ENCODE measurements around the gene SLX4IP. TPM values are rescaled to one million over a fixed set of nuclear protein-coding genes. Genes with fewer than 3 reads are reported as not detected.

Gene SLX4IP
- total RNA-seq, 6 experiments from 2014 or later, result 4.1 to 4.8 (median 4.5) TPM

GRCh38 chr20:10622657-10623418, 187.7 kb downstream of the SLX4IP start:
- Mint-ChIP-seq H3K4me1 (ENCODE audit: low read depth) (peaks cover 48% of the 10 kb centered on the region), H3K27ac (peak overlapping the region; percentile 91), H3K4me3 (peak overlapping the region; percentile 87), H3K36me3 (ENCODE audit: low read depth) (peaks cover 4% of the 10 kb centered on the region; the same call in 1 of the 2 replicates), H3K9me3 (no peaks in the 10 kb centered on the region), H3K27me3 (ENCODE audit: insufficient read depth) (no peaks in the 10 kb centered on the region; the same call in 1 of the 2 replicates)
- TF ChIP-seq CTCF (IDR thresholded peaks at IDR 0.05), result no peak
- peak; percentile 66 for DNase-seq

GRCh38 chr20:10625641-10626040, 190.5 kb downstream of the SLX4IP start:
- Mint-ChIP-seq H3K4me3 (no peak overlapping the region), H3K27me3 (ENCODE audit: insufficient read depth) (no peaks in the 10 kb centered on the region; the same call in 1 of the 2 replicates), H3K36me3 (ENCODE audit: low read depth) (peaks cover 4% of the 10 kb centered on the region; the same call in 1 of the 2 replicates), H3K27ac (peak overlapping the region; percentile 18; the same call in 1 of the 2 replicates), H3K9me3 (no peaks in the 10 kb centered on the region), H3K4me1 (ENCODE audit: low read depth) (peaks cover 34% of the 10 kb centered on the region)
- no peak for DNase-seq
- no peak for TF ChIP-seq CTCF (IDR thresholded peaks at IDR 0.05)

- H3K27me3 Mint-ChIP-seq (ENCODE audit: insufficient read depth), result no peaks in the 10 kb centered on the region; the same call in 1 of the 2 replicates
- DNase-seq, result no peak
- H3K9me3 Mint-ChIP-seq, result no peaks in the 10 kb centered on the region
- no peak for TF ChIP-seq CTCF (IDR thresholded peaks at IDR 0.05)
- H3K27ac Mint-ChIP-seq, result no peak overlapping the region
- H3K4me1 Mint-ChIP-seq (ENCODE audit: low read depth), result peaks cover 26% of the 10 kb centered on the region
- no peak overlapping the region for H3K4me3 Mint-ChIP-seq
- H3K36me3 Mint-ChIP-seq (ENCODE audit: low read depth), result peaks cover 4% of the 10 kb centered on the region; the same call in 1 of the 2 replicates
Measured at GRCh38 chr20:10626896-10627295, 191.8 kb downstream of the SLX4IP start.

GRCh38 chr20:10629946-10630650, 195.0 kb downstream of the SLX4IP start:
- no peaks in the 10 kb centered on the region; the same call in 1 of the 2 replicates for H3K36me3 Mint-ChIP-seq (ENCODE audit: low read depth)
- H3K27me3 Mint-ChIP-seq (ENCODE audit: insufficient read depth), result no peaks in the 10 kb centered on the region
- H3K27ac Mint-ChIP-seq, result no peak overlapping the region
- DNase-seq, result no peak
- no peaks in the 10 kb centered on the region for H3K9me3 Mint-ChIP-seq
- TF ChIP-seq CTCF (IDR thresholded peaks at IDR 0.05), result no peak
- H3K4me1 Mint-ChIP-seq (ENCODE audit: low read depth), result peaks cover 34% of the 10 kb centered on the region
- no peak overlapping the region for H3K4me3 Mint-ChIP-seq

- Mint-ChIP-seq H3K4me3 (no peak overlapping the region), H3K36me3 (ENCODE audit: low read depth) (no peaks in the 10 kb centered on the region), H3K27ac (no peak overlapping the region), H3K27me3 (ENCODE audit: insufficient read depth) (no peaks in the 10 kb centered on the region), H3K9me3 (no peaks in the 10 kb centered on the region), H3K4me1 (ENCODE audit: low read depth) (peaks cover 35% of the 10 kb centered on the region)
- DNase-seq, result no peak
- TF ChIP-seq CTCF (IDR thresholded peaks at IDR 0.05), result no peak
Measured at GRCh38 chr20:10631126-10631525, 196.0 kb downstream of the SLX4IP start.

All from HFFc6 (cell line).